ENCODE results near the gene BICC1. TPM values are rescaled to one million over a fixed set of nuclear protein-coding genes. Genes with fewer than 3 reads are reported as not detected.

BICC1 gene
- total and polyA plus RNA-seq, 2 of the 13 experiments (the other 11 are each of a cell fraction or from before 2014, with no cell fraction given), result 0.18 to 1.5 TPM

DNA sequence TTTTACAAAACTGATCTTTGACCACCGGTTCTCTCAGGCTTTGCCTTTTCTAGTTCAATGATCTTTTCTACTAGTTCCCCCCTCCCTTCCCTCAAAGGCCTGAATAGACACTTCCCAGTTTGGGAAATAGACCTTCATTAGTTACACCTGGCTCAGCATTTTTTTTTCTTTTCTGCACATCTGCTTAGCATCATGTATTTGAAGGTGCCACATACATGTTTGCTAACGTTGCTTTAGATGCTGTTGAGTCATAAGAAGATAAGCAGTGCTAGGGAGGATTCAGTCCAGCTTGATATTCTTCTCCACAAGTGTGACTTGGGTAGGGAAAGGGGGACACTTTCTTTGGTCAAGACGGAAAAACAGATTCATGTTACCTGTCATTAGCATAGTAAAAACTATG lies 78.3 kb downstream of the BICC1 start:
- no peak overlapping the region for H3K27ac ChIP-seq (ENCODE audit: extremely low read length, insufficient read depth, low read length)
- FAIRE-seq (no peak), DNase-seq (ENCODE audit: low spot score) (no peak), ATAC-seq (no peak)
- no peak overlapping the region for H3K4me2 ChIP-seq (ENCODE audit: low read depth, low read length)
- peaks cover 11% of the 10 kb centered on the region for H3K4me1 ChIP-seq (ENCODE audit: insufficient read depth, low read length)
- no peak overlapping the region for H3K4me3 ChIP-seq (replicated peaks in 1 of 3; ENCODE audit: insufficient read depth in 1 of 3, low read depth in 2 of 3, low read length in 3 of 3)
- in situ Hi-C loops (cut with HindIII; ENCODE audit: extremely low pct_ligation_motif_present, low pct_unique_long_range_greater_than_20kb), result no loop called here
- no peaks in the 10 kb centered on the region for H3K79me2 ChIP-seq (ENCODE audit: insufficient read depth, low read length)
- no TSS peak for BruUV-seq (replicated peaks)
- no peaks in the 10 kb centered on the region for H3K9me3 ChIP-seq (ENCODE audit: low read length)
- H4K20me1 ChIP-seq (ENCODE audit: insufficient read depth, low read length), result no peaks in the 10 kb centered on the region
- H3K36me3 ChIP-seq (replicated peaks in 1 of 2; ENCODE audit: control insufficient read depth in 1 of 2, insufficient read depth in 2 of 2, low read length in 2 of 2), result no peaks in the 10 kb centered on the region
- ChIA-PET POLR2A (no interaction called here), CTCF (ENCODE audit: low intra/inter-chr PET ratio, low total read pairs) (no interaction called here)
- no peaks in the 10 kb centered on the region for H3K27me3 ChIP-seq (ENCODE audit: control insufficient read depth in 1 of 2, insufficient read depth in 2 of 2, low read length in 2 of 2)
- no peak overlapping the region for H2AFZ ChIP-seq (ENCODE audit: low read length)
- TF ChIP-seq MAFK (conservative IDR thresholded peaks at IDR 0.05 in 1 of 2, IDR thresholded peaks at IDR 0.05 in 1 of 2; ENCODE audit: low read length in 2 of 2) (peak; percentile 39 to 60; a peak in 3 of 4 replicates), CBFB (CRISPR knock-in tag; IDR thresholded peaks at IDR 0.05) (no peak), RNF2 (conservative IDR thresholded peaks at IDR 0.05; ENCODE audit: low read depth) (no peak), MAFF (IDR thresholded peaks at IDR 0.05; ENCODE audit: low read depth, low read length) (peak; percentile 41; the same call in 1 of the 2 replicates)
- intact Hi-C loops (cut with micrococcal nuclease; ENCODE audit: unreplicated experiment), result no loop called here
- H3K9ac ChIP-seq (ENCODE audit: insufficient read depth, low read depth, low read length), result no peak overlapping the region
- WGBS (ENCODE audit: low lambda C conversion rate), result 66% methylated on average over 3 of the region's 3 CpGs

DNA sequence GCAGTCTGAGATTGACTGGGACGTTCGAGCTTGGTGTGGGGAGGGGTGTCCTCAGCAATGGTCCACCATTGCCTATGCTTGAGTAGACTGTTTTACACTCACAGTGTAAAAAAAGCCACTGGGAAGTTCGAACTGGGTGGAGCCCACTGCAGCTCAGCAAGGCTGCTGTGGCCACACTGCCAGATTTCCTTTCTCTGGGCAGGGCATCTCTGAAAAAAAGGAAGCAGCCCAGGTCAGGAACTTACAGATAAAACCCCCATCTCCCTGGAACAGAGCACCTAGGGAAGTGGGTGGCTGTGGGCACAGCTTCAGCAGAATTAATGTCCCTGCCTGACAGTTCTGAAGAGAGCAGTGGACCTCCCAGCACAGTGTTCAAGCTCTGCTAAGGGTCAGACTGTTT lies 80.3 kb downstream of the BICC1 start:
- H3K4me2 ChIP-seq (ENCODE audit: low read depth, low read length), result no peak overlapping the region

More for the DNA sequence above, 80.3 kb downstream of the BICC1 start:
- no TSS peak for BruUV-seq (replicated peaks)
- H3K4me3 ChIP-seq (replicated peaks in 1 of 3; ENCODE audit: insufficient read depth in 1 of 3, low read depth in 2 of 3, low read length in 3 of 3), result no peak overlapping the region
- intact Hi-C loops (cut with micrococcal nuclease; ENCODE audit: unreplicated experiment), result no loop called here
- no peak overlapping the region for H2AFZ ChIP-seq (ENCODE audit: low read length)
- POLR2A ChIA-PET, result no interaction called here
- DNase-seq (ENCODE audit: low spot score), result no peak
- 74% methylated on average over 3 of the region's 3 CpGs for WGBS (ENCODE audit: low lambda C conversion rate)
- peaks cover 11% of the 10 kb centered on the region for H3K4me1 ChIP-seq (ENCODE audit: insufficient read depth, low read length)
- no peaks in the 10 kb centered on the region for H4K20me1 ChIP-seq (ENCODE audit: insufficient read depth, low read length)
- CTCF ChIA-PET (ENCODE audit: low intra/inter-chr PET ratio, low total read pairs), result no interaction called here
- no peak for FAIRE-seq
- ATAC-seq, result no peak
- H3K79me2 ChIP-seq (ENCODE audit: insufficient read depth, low read length), result no peaks in the 10 kb centered on the region
- TF ChIP-seq, protein P1, sequence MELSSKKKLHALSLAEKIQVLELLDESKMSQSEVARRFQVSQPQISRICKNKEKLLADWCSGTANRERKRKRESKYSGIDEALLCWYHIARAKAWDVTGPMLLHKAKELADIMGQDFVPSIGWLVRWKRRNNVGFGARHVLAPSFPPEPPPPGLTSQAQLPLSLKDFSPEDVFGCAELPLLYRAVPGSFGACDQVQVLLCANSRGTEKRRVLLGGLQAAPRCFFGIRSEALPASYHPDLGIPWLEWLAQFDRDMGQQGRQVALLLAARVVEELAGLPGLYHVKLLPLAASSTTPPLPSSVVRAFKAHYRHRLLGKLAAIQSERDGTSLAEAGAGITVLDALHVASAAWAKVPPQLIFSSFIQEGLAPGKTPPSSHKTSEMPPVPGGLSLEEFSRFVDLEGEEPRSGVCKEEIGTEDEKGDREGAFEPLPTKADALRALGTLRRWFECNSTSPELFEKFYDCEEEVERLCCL (CRISPR knock-in tag; IDR thresholded peaks at IDR 0.05; ENCODE audit: borderline replicate concordance), result no peak
- TF ChIP-seq ZNF552 (CRISPR knock-in tag; IDR thresholded peaks at IDR 0.05; ENCODE audit: borderline replicate concordance), result no peak
- TF ChIP-seq ZNF496 (CRISPR knock-in tag; IDR thresholded peaks at IDR 0.05; ENCODE audit: insufficient replicate concordance), result no peak
- TF ChIP-seq GPBP1L1 (CRISPR knock-in tag; IDR thresholded peaks at IDR 0.05), result no peak
- no peak for TF ChIP-seq TRAFD1 (CRISPR knock-in tag; IDR thresholded peaks at IDR 0.05; ENCODE audit: borderline replicate concordance)
- no peak for TF ChIP-seq ZNF335 (CRISPR knock-in tag; IDR thresholded peaks at IDR 0.05)
- no peak for TF ChIP-seq ZBTB1 (CRISPR knock-in tag; IDR thresholded peaks at IDR 0.05; ENCODE audit: borderline replicate concordance)
- peaks cover 14% of the 10 kb centered on the region; the same call in 1 of the 2 replicates for H3K9me3 ChIP-seq (ENCODE audit: low read length)
- no peak overlapping the region for H3K27ac ChIP-seq (ENCODE audit: extremely low read length, insufficient read depth, low read length)
- H3K9ac ChIP-seq (ENCODE audit: insufficient read depth, low read depth, low read length), result no peak overlapping the region
- H3K36me3 ChIP-seq (replicated peaks in 1 of 2; ENCODE audit: control insufficient read depth in 1 of 2, insufficient read depth in 2 of 2, low read length in 2 of 2), result no peaks in the 10 kb centered on the region
- H3K27me3 ChIP-seq (ENCODE audit: control insufficient read depth in 1 of 2, insufficient read depth in 2 of 2, low read length in 2 of 2), result no peaks in the 10 kb centered on the region
- in situ Hi-C loops (cut with HindIII; ENCODE audit: extremely low pct_ligation_motif_present, low pct_unique_long_range_greater_than_20kb), result no loop called here
